HepG2 (cell line): ENCODE data around the gene SV2B. TPM values are rescaled to one million over a fixed set of nuclear protein-coding genes. Genes with fewer than 3 reads are reported as not detected.

ENCODE experiments used
- ATAC-seq: fragments of 200-7000 bp; cut with Tn5 transposase; 3 replicates; pipeline ENCODE4 v1.9.1; 2020; ENCODE audit warnings: mild to moderate bottlenecking, moderate library complexity
- BruUV-seq: library from RNA; stranded (reverse); fragments of 400-500 nt; replicated peaks from 2 replicates; lab custom pipeline; 2021; lab: Mats Ljungman, UMichigan
- CTCF ChIA-PET: fragments of 300-600 bp; formaldehyde crosslinking; extraction: SDS; loops from one replicate; lab custom pipeline; 2021; ENCODE audit warnings: low total read pairs, inconsistent platforms, low intra/inter-chr PET ratio; lab: Yijun Ruan, JAX
- POLR2A ChIA-PET: fragments of 350-600 bp; sonication (Branson Sonifier 250); formaldehyde crosslinking; loops from one replicate; lab custom pipeline; 2020; ENCODE audit warnings: antibody characterized with exemption, inconsistent platforms; lab: Yijun Ruan, JAX
- DNase-seq: peaks from one replicate; pipeline ENCODE4 v3.0.0-alpha.2; 2015; ENCODE audit warnings: low spot score
- FAIRE-seq: peaks from 3 replicates; lab custom pipeline; 2011; peaks lifted over from hg19 to GRCh38; lab: Jason Lieb, UNC
- H2AFZ ChIP-seq: one replicate; pipeline ENCODE4 v1.6.1; 2011; ENCODE audit warnings: low read length, inconsistent platforms
- H3K27ac ChIP-seq: fragments of 300-600 bp; 3 replicates; pipeline ENCODE4 v1.8.0; 2011; ENCODE audit warnings: mixed run types, mild to moderate bottlenecking, mixed read lengths, low read length, inconsistent platforms; ENCODE audit not compliant: insufficient read depth; ENCODE audit errors: extremely low read length
- H3K27me3 ChIP-seq, 2 experiments: fragments of 200-600 bp in 1 of 2; 2 replicates in 1 of 2; 3 replicates in 1 of 2; pipeline versions ENCODE4 v1.6.0 to v1.8.0; 2011; ENCODE audit warnings: low read length in 2 of 2, mild to moderate bottlenecking in 2 of 2, moderate library complexity in 2 of 2, inconsistent platforms in 1 of 2; ENCODE audit not compliant: insufficient read depth in 2 of 2, control insufficient read depth in 1 of 2
- H3K36me3 ChIP-seq, 2 experiments: fragments of 200-600 bp in 1 of 2; replicated peaks in 1 of 2; 2 replicates in 1 of 2; 3 replicates in 1 of 2; pipeline versions ENCODE4 v1.5.1 to v1.8.0; 2011; ENCODE audit warnings: low read length in 2 of 2, inconsistent platforms in 1 of 2; ENCODE audit not compliant: insufficient read depth in 2 of 2, control insufficient read depth in 1 of 2
- H3K4me1 ChIP-seq: 2 replicates; pipeline ENCODE4 v1.5.1; 2012; ENCODE audit warnings: low read length, inconsistent platforms; ENCODE audit not compliant: insufficient read depth
- H3K4me2 ChIP-seq: 2 replicates; pipeline ENCODE4 v1.6.0; 2011; ENCODE audit warnings: low read depth, low read length, inconsistent platforms
- H3K4me3 ChIP-seq, 3 experiments: fragments of 200-600 bp in 1 of 3; sonication (generic), shearing (Covaris generic) in 1 of 3; replicated peaks in 1 of 3; 2 replicates each; pipeline ENCODE4 v1.5.1; 2011 to 2016; ENCODE audit warnings: low read length in 3 of 3, inconsistent platforms in 2 of 3, low read depth in 2 of 3, mild to moderate bottlenecking in 2 of 3, control low read depth in 1 of 3, mixed read lengths in 1 of 3; ENCODE audit not compliant: insufficient read depth in 1 of 3
- H3K79me2 ChIP-seq: one replicate; pipeline ENCODE4 v1.6.1; 2011; ENCODE audit warnings: low read length, inconsistent platforms; ENCODE audit not compliant: insufficient read depth
- H3K9ac ChIP-seq: 2 replicates; pipeline ENCODE4 v1.6.0; 2011; ENCODE audit warnings: mild to moderate bottlenecking, low read depth, low read length, inconsistent platforms; ENCODE audit not compliant: insufficient read depth
- H3K9me3 ChIP-seq: 2 replicates; pipeline ENCODE4 v1.5.1; 2012; ENCODE audit warnings: mild to moderate bottlenecking, low read length
- H4K20me1 ChIP-seq: 2 replicates; pipeline ENCODE4 v1.6.0; 2011; ENCODE audit warnings: inconsistent platforms, mild to moderate bottlenecking, low read length, moderate library complexity; ENCODE audit not compliant: insufficient read depth
- BORCS8-MEF2B ChIP-seq: sonication (generic); formaldehyde crosslinking; IDR thresholded peaks from 2 replicates; pipeline ENCODE4 v1.8.0; 2022; ENCODE audit warnings: mild to moderate bottlenecking, missing genetic modification reagents
- EED ChIP-seq: sonication (generic); formaldehyde crosslinking; IDR thresholded peaks from 2 replicates; pipeline ENCODE4 v1.5.0; 2020; ENCODE audit warnings: mild to moderate bottlenecking, missing genetic modification reagents
- ELF1 ChIP-seq: sonication (generic); formaldehyde crosslinking; IDR thresholded peaks from 2 replicates; pipeline ENCODE4 v1.4.0; 2020; ENCODE audit warnings: missing genetic modification reagents
- KDM4B ChIP-seq: sonication (generic); formaldehyde crosslinking; IDR thresholded peaks from 2 replicates; pipeline ENCODE4 v1.4.0; 2020; ENCODE audit warnings: missing genetic modification reagents
- RBFOX2 ChIP-seq: fragments of 200-400 bp; formaldehyde crosslinking; IDR thresholded peaks from 2 replicates; pipeline ENCODE4 v1.6.1; 2017; ENCODE audit warnings: low read depth, mild to moderate bottlenecking, low read length
- RCOR2 ChIP-seq: IDR thresholded peaks from 2 replicates; pipeline ENCODE4 v1.6.1; 2016; ENCODE audit warnings: missing biosample characterization, missing genetic modification reagents
- RELA ChIP-seq: sonication (generic); formaldehyde crosslinking; IDR thresholded peaks from 2 replicates; pipeline ENCODE4 v1.4.0; 2020; ENCODE audit warnings: missing genetic modification reagents
- SETDB1 ChIP-seq: sonication (generic); formaldehyde crosslinking; IDR thresholded peaks from 2 replicates; pipeline ENCODE4 v1.5.1; 2020; ENCODE audit warnings: missing genetic modification reagents, mild to moderate bottlenecking, borderline replicate concordance
- TGIF2 ChIP-seq: IDR thresholded peaks from 2 replicates; pipeline ENCODE4 v1.6.1; 2016; ENCODE audit warnings: control low read depth, missing compliant biosample characterization
- ZBTB39 ChIP-seq: sonication (generic); formaldehyde crosslinking; IDR thresholded peaks from 2 replicates; pipeline ENCODE4 v1.5.0; 2020; ENCODE audit warnings: missing genetic modification reagents
- ZNF451 ChIP-seq: sonication (generic); formaldehyde crosslinking; IDR thresholded peaks from 2 replicates; pipeline ENCODE4 v1.5.0; 2020; ENCODE audit warnings: mild to moderate bottlenecking, missing genetic modification reagents
- ZNF484 ChIP-seq: sonication (generic); formaldehyde crosslinking; IDR thresholded peaks from 2 replicates; pipeline ENCODE4 v1.5.1; 2020; ENCODE audit warnings: mild to moderate bottlenecking, low read depth, missing genetic modification reagents, borderline replicate concordance
- ZNF83 ChIP-seq: sonication (generic); formaldehyde crosslinking; IDR thresholded peaks from 2 replicates; pipeline ENCODE4 v1.4.0; 2020; ENCODE audit warnings: missing genetic modification reagents, mild to moderate bottlenecking, borderline replicate concordance
- WGBS: methylation state at CpG from one replicate; pipeline ENCODE4 v1.1.6; 2017; ENCODE audit warnings: low lambda C conversion rate; 5-methylcytosine and 5-hydroxymethylcytosine counted together
- in situ Hi-C: cut with HindIII; loops from 2 replicates; pipeline ENCODE4 v1.10.0; 2017; ENCODE audit warnings: low pct_unique_long_range_greater_than_20kb; ENCODE audit not compliant: extremely low pct_ligation_motif_present
- intact Hi-C: fragments of 100-400 bp; cut with micrococcal nuclease; formaldehyde crosslinking; loops from one replicate; pipeline ENCODE4 v1.10.0; 2022; ENCODE audit not compliant: unreplicated experiment
- polyA plus RNA-seq, 8 experiments: library from polyadenylated mRNA; depleted of rRNA in 3 of 8; stranded (reverse) in 7 of 8; unstranded in 1 of 8; fragments of >200 nt; fragmentation: Illumina TruSeq in 4 of 8; extraction: Trizol in 4 of 8; gene quantifications; 2 replicates each; pipeline versions ENCODE4 v1.2.1 to v1.2.3, GENCODE V29; 2011 to 2016; ENCODE audit warnings: low read depth in 4 of 8, missing spikeins in 1 of 8, mixed read lengths in 1 of 8; ENCODE audit not compliant: insufficient read depth in 1 of 8
- total RNA-seq, 5 experiments: library from RNA; depleted of rRNA; stranded (reverse); fragments of >200 nt; fragmentation: Illumina TruSeq; extraction: Trizol; gene quantifications; 2 replicates each; pipeline ENCODE4 v1.2.3, GENCODE V29; 2016; ENCODE audit warnings: low read depth in 1 of 5

SV2B gene
- total and polyA plus RNA-seq, 2 of the 13 experiments (the other 11 are each of a cell fraction or from before 2014, with no cell fraction given): not detected

GRCh38 chr15:91246998-91247397, 146.9 kb downstream of the SV2B start:
- CTCF ChIA-PET: interaction anchor here (1.1 kb wide), 1 partner anchor 24 kb away, joined by 3 read pairs; no protein-coding TSS in a partner anchor
- no peak overlapping the region for H3K9ac ChIP-seq
- TF ChIP-seq KDM4B (CRISPR knock-in tag): no peak
- no peak for TF ChIP-seq TGIF2 (CRISPR knock-in tag)
- no peak for TF ChIP-seq ZNF484 (CRISPR knock-in tag)
- no peaks in the 10 kb centered on the region; a peak in 1 of 5 replicates for H3K27me3 ChIP-seq
- intact Hi-C loops: no loop called here
- no peak overlapping the region for H3K4me2 ChIP-seq
- no peaks in the 10 kb centered on the region for H3K79me2 ChIP-seq
- BruUV-seq: no TSS peak
- no peak overlapping the region for H3K27ac ChIP-seq
- ATAC-seq: no peak
- H3K4me3 ChIP-seq: no peak overlapping the region
- DNase-seq: no peak
- 2% methylated on average over 2 of the region's 2 CpGs for WGBS
- H3K9me3 ChIP-seq: no peaks in the 10 kb centered on the region
- H2AFZ ChIP-seq: no peak overlapping the region
- in situ Hi-C loops: no loop called here
- H4K20me1 ChIP-seq: no peaks in the 10 kb centered on the region
- POLR2A ChIA-PET: no interaction called here
- H3K36me3 ChIP-seq: no peaks in the 10 kb centered on the region
- no peaks in the 10 kb centered on the region for H3K4me1 ChIP-seq
- no peak for FAIRE-seq

GRCh38 chr15:91249591-91249990, 149.5 kb downstream of the SV2B start:
- CTCF ChIA-PET: no interaction called here
- DNase-seq: no peak
- Histone ChIP-seq H3K79me2 (no peaks in the 10 kb centered on the region), H3K9me3 (no peaks in the 10 kb centered on the region), H3K4me2 (no peak overlapping the region), H3K9ac (no peak overlapping the region), H3K27me3 (no peaks in the 10 kb centered on the region), H2AFZ (no peak overlapping the region), H3K27ac (no peak overlapping the region), H3K4me3 (no peak overlapping the region), H4K20me1 (no peaks in the 10 kb centered on the region), H3K36me3 (no peaks in the 10 kb centered on the region), H3K4me1 (no peaks in the 10 kb centered on the region)
- in situ Hi-C loops: no loop called here
- ATAC-seq: no peak
- POLR2A ChIA-PET: no interaction called here
- intact Hi-C loops: no loop called here
- no peak for FAIRE-seq
- BruUV-seq: no TSS peak
- 3% methylated on average over 3 of the region's 3 CpGs for WGBS
- TF ChIP-seq BORCS8-MEF2B (CRISPR knock-in tag) (no peak), RCOR2 (CRISPR knock-in tag) (no peak), EED (CRISPR knock-in tag) (no peak), ZNF83 (CRISPR knock-in tag) (no peak), RELA (CRISPR knock-in tag) (no peak), RBFOX2 (no peak), ZBTB39 (CRISPR knock-in tag) (no peak), ELF1 (no peak), SETDB1 (CRISPR knock-in tag) (no peak), ZNF451 (no peak), ZNF484 (CRISPR knock-in tag) (no peak)
